ENCODE data around the gene GRIK2.

DNA sequence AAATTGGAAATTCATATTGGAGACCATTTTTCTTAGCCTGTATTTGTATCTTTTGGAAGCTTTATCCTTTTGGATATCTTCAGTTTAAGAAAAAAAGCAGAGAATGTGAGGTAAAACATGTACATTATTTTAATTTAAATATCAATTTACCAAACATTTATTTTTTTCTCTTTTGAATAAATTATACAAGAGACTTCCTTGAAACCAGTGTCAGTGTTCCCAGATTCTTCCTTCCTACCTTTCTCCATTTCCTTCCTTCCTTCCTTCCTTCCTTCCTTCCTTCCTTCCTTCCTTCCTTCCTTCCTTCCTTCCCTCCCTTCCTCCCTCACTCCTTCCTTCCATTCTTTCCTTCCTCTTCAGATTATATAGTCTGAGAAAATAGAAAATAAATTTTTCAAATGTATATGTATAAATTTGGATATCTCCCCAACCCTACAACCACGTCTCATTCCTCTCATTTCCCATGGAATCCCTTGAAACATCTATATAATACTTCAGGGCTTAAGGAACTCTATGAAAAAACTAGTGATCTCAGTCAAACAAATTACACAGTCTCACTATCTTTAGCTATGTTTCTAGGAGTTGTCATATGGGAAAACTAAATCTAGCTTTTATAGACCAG is 528.4 kb downstream of the GRIK2 start:
- TF ChIP-seq POLR2AphosphoS5 (IDR thresholded peaks at IDR 0.05; ENCODE audit: low read depth, low read length) (no peak), TAF1 (IDR thresholded peaks at IDR 0.05; ENCODE audit: borderline replicate concordance, low read depth, low read length) (no peak), POLR2A (IDR thresholded peaks at IDR 0.05; ENCODE audit: low read depth, low read length) (no peak)

Measured in GM12892 (cell line).